RWPE2 (cell line): Measurements from ENCODE around the gene RPUSD1.

ENCODE experiments used
- ATAC-seq: fragments of 200-7000 bp; cut with Tn5 transposase; 3 replicates; pipeline ENCODE4 v1.9.1; 2021; ENCODE audit warnings: low read depth
- DNase-seq: peaks from one replicate; pipeline ENCODE4 v3.0.0-alpha.2; 2020; ENCODE audit warnings: low spot score
- H3K27ac ChIP-seq: fragments of 450-650 bp; 2 replicates; pipeline ENCODE4 v1.5.1; 2017; ENCODE audit warnings: mild to moderate bottlenecking; ENCODE audit not compliant: poor library complexity, severe bottlenecking
- H3K27me3 ChIP-seq: fragments of 250-450 bp; sonication (Bioruptor Pico); 2 replicates; pipeline ENCODE4 v1.5.1; 2021; ENCODE audit warnings: mild to moderate bottlenecking, moderate library complexity; ENCODE audit not compliant: insufficient read depth, poor library complexity, severe bottlenecking
- H3K36me3 ChIP-seq: fragments of 250-450 bp; sonication (Bioruptor Pico); 2 replicates; pipeline ENCODE4 v1.5.1; 2020; ENCODE audit warnings: low read depth, mild to moderate bottlenecking, moderate library complexity
- H3K4me1 ChIP-seq: fragments of 250-450 bp; sonication (Bioruptor Pico); 2 replicates; pipeline ENCODE4 v1.5.1; 2021; ENCODE audit warnings: mild to moderate bottlenecking, moderate library complexity; ENCODE audit not compliant: insufficient read depth, poor library complexity, severe bottlenecking
- H3K4me3 ChIP-seq: fragments of 250-450 bp; sonication (Bioruptor Pico); 2 replicates; pipeline ENCODE4 v1.5.1; 2021; ENCODE audit warnings: mild to moderate bottlenecking, moderate library complexity; ENCODE audit not compliant: severe bottlenecking
- H3K9me3 ChIP-seq: fragments of 250-450 bp; sonication (Bioruptor Pico); 2 replicates; pipeline ENCODE4 v1.5.1; 2021; ENCODE audit warnings: mild to moderate bottlenecking, moderate library complexity; ENCODE audit not compliant: severe bottlenecking
- CTCF ChIP-seq: fragments of 450-650 bp; IDR thresholded peaks from one replicate; pipeline ENCODE4 v1.5.1; 2017; ENCODE audit warnings: mild to moderate bottlenecking, moderate library complexity; ENCODE audit not compliant: poor library complexity, severe bottlenecking

RPUSD1 gene

DNA sequence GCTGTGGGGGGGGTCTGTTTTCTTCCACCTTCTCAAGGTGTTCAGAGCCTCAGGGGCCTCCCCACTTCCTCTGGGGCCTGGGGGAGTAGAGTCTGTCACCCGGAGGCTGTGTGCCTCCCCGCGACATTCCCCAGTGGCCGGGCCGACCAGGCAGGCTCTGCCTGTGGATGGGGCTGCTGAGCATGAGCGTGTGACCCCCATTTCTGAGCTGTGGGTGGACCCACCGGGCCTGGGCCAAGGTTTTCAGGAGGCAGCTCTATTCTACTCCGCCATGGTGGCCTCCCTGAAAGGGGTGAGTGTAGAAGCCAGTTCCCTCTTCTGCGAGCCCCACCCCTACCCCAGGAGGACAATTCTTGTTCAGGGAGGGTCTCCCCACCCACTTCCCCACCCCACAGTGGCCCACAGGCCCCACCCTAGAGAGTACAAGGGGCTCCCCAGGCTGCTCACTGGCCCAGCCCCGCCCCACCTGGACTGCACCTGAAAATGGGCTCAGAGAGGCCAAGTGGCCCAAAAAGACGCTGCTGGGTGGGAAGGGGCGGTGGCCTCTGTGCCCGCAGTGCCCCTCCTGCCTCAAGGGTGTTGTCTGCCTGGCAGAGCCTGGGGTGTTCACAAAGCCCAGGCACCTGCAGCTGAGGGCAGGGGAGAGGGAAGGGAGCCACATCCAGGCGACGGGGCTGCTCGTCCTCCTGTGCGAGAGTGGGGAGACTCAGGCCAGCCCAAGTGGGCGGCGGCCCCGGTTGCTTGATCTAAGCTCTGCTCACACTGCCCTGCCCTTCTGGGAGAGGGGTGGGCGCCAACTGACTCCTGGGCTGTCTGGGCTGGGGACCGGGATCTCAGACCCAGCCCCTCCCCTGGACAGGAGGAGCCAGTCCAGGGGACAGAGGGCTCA is 26.3 kb downstream of the RPUSD1 start:
- no peak for TF ChIP-seq CTCF
- H3K27me3 ChIP-seq: no peaks in the 10 kb centered on the region
- ATAC-seq (no peak), DNase-seq (no peak)
- no peak overlapping the region for H3K4me3 ChIP-seq
- H3K27ac ChIP-seq: peak overlapping the region; percentile 48
- peaks cover 28% of the 10 kb centered on the region for H3K4me1 ChIP-seq
- no peaks in the 10 kb centered on the region for H3K9me3 ChIP-seq
- H3K36me3 ChIP-seq: no peaks in the 10 kb centered on the region

DNA sequence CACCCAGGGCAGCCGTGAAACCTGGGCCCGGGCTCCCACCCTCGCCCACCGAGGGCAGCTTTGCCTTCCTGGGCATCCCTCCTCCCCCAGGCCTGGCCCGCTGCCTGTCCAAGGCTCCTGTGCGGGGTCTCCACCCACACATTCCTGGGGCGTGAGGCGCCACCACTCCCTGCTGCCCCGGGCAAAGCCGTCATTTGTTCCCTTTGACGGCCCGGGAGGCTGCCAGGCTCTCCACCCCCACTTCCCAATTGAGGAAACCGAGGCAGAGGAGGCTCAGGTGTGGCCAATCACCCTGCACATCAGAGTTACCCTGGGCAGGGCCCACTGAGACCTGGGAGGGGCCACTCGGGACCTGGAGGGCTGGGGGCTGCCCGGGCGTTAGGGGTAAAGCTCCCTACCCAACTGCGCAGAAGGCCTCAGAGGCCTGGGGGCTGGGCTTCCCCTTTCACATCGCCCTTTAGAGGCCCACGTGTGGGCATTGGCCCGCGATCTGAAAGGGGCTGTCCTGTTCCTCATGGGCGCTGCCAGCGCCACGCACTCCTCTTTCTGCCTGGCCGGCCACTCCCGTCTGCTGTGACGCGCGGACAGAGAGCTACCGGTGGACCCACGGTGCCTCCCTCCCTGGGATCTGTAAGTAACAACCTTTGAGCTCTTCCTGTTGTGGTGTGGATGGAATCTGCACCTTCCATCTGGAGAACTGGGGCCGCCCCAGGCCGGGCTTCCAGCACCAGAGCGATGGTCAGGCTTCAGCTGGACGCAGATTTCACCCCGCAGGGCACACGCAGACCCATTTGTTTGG is 27.4 kb downstream of the RPUSD1 start, which contains the start of gene MSLN:
TSS of gene MSLN (plus strand) at position 190 of the 799 bp plus-strand sequence. CDS start 1,947 bp downstream, outside the sequence.
- peak within 1 kb of the TSS; percentile 48 for H3K27ac ChIP-seq
- ATAC-seq (peak; percentile 75), DNase-seq (peak; percentile 88)
- no peak within 1 kb of the TSS for H3K4me3 ChIP-seq
- TF ChIP-seq CTCF: no peak
- no peaks in the 10 kb centered on the region for H3K36me3 ChIP-seq
- H3K9me3 ChIP-seq: no peaks in the 10 kb centered on the region
- H3K4me1 ChIP-seq: peaks cover 28% of the 10 kb centered on the region
- no peaks in the 10 kb centered on the region for H3K27me3 ChIP-seq

DNA sequence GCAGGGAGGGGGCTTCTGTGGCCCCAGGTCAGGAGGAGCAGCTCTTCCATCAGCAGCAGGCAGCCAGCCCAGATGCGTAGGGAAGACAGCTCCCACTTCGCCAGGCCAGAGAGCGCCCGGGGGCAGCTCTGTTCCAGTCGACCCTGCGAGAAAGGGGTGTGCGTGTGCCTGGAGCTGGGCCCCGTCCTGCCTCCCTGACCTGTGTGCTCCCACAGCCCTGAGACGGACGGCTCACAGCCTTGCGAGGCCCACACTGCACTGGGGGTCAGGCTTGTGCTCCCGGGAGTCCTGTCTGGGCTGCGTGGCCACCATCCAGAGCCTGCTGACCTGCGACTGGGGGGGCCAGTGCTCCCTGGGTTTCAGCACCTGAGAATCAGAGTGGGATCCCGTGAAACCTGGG is 28.1 kb downstream of the RPUSD1 start:
- no peak for TF ChIP-seq CTCF
- Histone ChIP-seq H3K27ac (peak overlapping the region; percentile 48), H3K36me3 (no peaks in the 10 kb centered on the region), H3K9me3 (no peaks in the 10 kb centered on the region), H3K4me1 (peaks cover 28% of the 10 kb centered on the region), H3K4me3 (no peak overlapping the region), H3K27me3 (no peaks in the 10 kb centered on the region)
- DNase-seq: peak; percentile 74
- ATAC-seq: peak; percentile 2; the same call in 1 of the 3 replicates

DNA sequence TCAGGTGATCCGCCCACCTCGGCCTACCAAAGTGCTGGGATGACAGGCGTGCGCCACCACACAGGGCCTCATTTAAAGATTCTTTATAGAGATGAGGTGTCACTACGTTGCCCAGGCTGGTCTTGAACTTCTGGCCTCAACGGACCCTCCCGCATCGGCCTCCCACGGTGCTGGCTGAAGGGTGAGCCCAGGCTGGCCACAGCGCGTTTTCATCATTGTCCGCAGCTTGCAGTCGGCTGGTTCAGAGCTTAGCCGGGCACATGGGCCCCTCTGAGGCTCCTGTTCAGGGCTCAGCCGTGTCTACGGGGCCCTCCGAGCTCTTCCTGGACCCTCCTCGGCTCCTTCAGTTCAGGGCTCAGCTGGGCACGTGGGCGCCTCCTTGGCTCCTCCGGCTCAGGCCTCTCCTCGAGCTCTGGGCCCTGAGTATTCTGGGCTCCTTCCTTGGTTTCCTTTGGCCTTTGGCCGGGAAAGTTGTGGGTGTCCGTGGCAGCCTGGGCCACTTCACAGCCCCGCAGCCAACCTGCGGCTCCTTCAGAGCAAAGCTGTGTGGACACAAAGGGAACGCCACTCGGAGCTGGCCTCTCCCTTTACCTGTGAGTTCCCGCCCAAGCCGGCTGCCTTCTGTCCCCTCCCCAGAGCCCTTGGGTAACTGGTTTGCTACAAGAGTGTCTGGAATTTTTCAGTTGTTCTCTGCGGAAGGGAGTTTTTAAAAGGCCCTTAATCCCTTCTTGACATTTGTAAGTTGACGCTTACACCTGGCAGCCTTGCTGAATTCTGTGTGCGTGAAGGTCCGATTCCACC is 28.9 kb downstream of the RPUSD1 start:
- Histone ChIP-seq H3K27ac (peak overlapping the region; percentile 48), H3K4me1 (peaks cover 34% of the 10 kb centered on the region), H3K4me3 (no peak overlapping the region), H3K27me3 (no peaks in the 10 kb centered on the region), H3K9me3 (no peaks in the 10 kb centered on the region), H3K36me3 (no peaks in the 10 kb centered on the region)
- ATAC-seq (peak; percentile 6; the same call in 1 of the 3 replicates), DNase-seq (peak; percentile 73)
- no peak for TF ChIP-seq CTCF
